CD14-positive monocyte (primary cell): ENCODE results near the gene INIP. TPM values are rescaled to one million over a fixed set of nuclear protein-coding genes. Genes with fewer than 3 reads are reported as not detected.

Experiments used
- DNase-seq, 3 donors: peaks; one replicate each; pipeline ENCODE4 v3.0.0-alpha.2; 2011 to 2022
- H2AFZ ChIP-seq: 2 replicates; pipeline ENCODE4 v1.6.0; 2012; ENCODE audit warnings: mild to moderate bottlenecking, low read depth, low read length, inconsistent platforms; ENCODE audit not compliant: insufficient read depth, poor library complexity, severe bottlenecking
- H3K27ac ChIP-seq, 2 donors: 1 replicate in 1 of 2; 2 replicates in 1 of 2; pipeline ENCODE4 v1.5.1; 2012 to 2013; ENCODE audit warnings: low read length in 2 of 2, control low read depth in 1 of 2, inconsistent platforms in 1 of 2, low read depth in 1 of 2, mild to moderate bottlenecking in 1 of 2
- H3K27me3 ChIP-seq, 2 donors: one replicate each; pipeline versions ENCODE4 v1.6.0 to v1.6.1; 2011 to 2013; ENCODE audit warnings: low read length in 2 of 2; ENCODE audit not compliant: control insufficient read depth in 2 of 2, insufficient read depth in 2 of 2
- H3K36me3 ChIP-seq, 2 donors: replicated peaks in 1 of 2; 1 replicate in 1 of 2; 2 replicates in 1 of 2; pipeline versions ENCODE4 v1.5.1 to v1.6.1; 2012 to 2013; ENCODE audit warnings: low read length in 2 of 2, control low read depth in 1 of 2, inconsistent platforms in 1 of 2, mild to moderate bottlenecking in 1 of 2; ENCODE audit not compliant: insufficient read depth in 2 of 2, control insufficient read depth in 1 of 2
- H3K4me1 ChIP-seq, 2 donors: 1 replicate in 1 of 2; 2 replicates in 1 of 2; pipeline versions ENCODE4 v1.5.1 to v1.6.1; 2012 to 2013; ENCODE audit warnings: low read length in 2 of 2, control low read depth in 1 of 2, inconsistent platforms in 1 of 2, mild to moderate bottlenecking in 1 of 2, moderate library complexity in 1 of 2; ENCODE audit not compliant: insufficient read depth in 2 of 2, control insufficient read depth in 1 of 2
- H3K4me2 ChIP-seq: replicated peaks from 2 replicates; pipeline ENCODE3; 2012; ENCODE audit warnings: low read length, moderate library complexity, mild to moderate bottlenecking; ENCODE audit not compliant: poor library complexity, severe bottlenecking; ENCODE audit errors: extremely low read depth
- H3K4me3 ChIP-seq, 3 experiments: fragments of 200-600 bp in 1 of 3; sonication (generic) in 1 of 3; replicated peaks in 1 of 3; 1 replicate in 2 of 3; 2 replicates in 1 of 3; pipeline ENCODE4 v1.5.1; 2011 to 2013; ENCODE audit warnings: low read length in 3 of 3, mild to moderate bottlenecking in 3 of 3, control low read depth in 2 of 3, low read depth in 2 of 3, inconsistent platforms in 1 of 3, moderate library complexity in 1 of 3
- H3K79me2 ChIP-seq: 2 replicates; pipeline ENCODE4 v1.6.0; 2012; ENCODE audit warnings: mild to moderate bottlenecking, control low read depth, inconsistent platforms, low read length, moderate library complexity; ENCODE audit not compliant: insufficient read depth
- H3K9ac ChIP-seq: 2 replicates; pipeline ENCODE4 v1.6.0; 2017; ENCODE audit warnings: low read length, mild to moderate bottlenecking; ENCODE audit not compliant: insufficient read depth, poor library complexity, severe bottlenecking
- H3K9me3 ChIP-seq, 2 donors: replicated peaks in 1 of 2; 1 replicate in 1 of 2; 2 replicates in 1 of 2; pipeline versions ENCODE4 v1.5.1 to v1.6.1; 2012 to 2013; ENCODE audit warnings: low read length in 2 of 2, control low read depth in 1 of 2; ENCODE audit not compliant: control insufficient read depth in 1 of 2, insufficient read depth in 1 of 2
- H4K20me1 ChIP-seq: 2 replicates; pipeline ENCODE4 v1.6.0; 2012; ENCODE audit warnings: mild to moderate bottlenecking, low read length, control low read depth, moderate library complexity; ENCODE audit not compliant: insufficient read depth
- H3K27ac Mint-ChIP-seq, 7 donors: one replicate each; pipeline ENCODE4 v1.8.0; 2020; ENCODE audit warnings: mild to moderate bottlenecking in 7 of 7, mixed read lengths in 7 of 7, moderate library complexity in 6 of 7, inconsistent platforms in 2 of 7
- H3K27me3 Mint-ChIP-seq, 3 donors: one replicate each; pipeline ENCODE4 v1.8.0; 2021 to 2022; ENCODE audit warnings: low read depth in 3 of 3, mild to moderate bottlenecking in 3 of 3, mixed read lengths in 3 of 3, moderate library complexity in 3 of 3, inconsistent platforms in 1 of 3
- H3K36me3 Mint-ChIP-seq, 2 donors: one replicate each; pipeline ENCODE4 v1.8.0; 2020; ENCODE audit warnings: mixed read lengths in 2 of 2, inconsistent platforms in 1 of 2, mild to moderate bottlenecking in 1 of 2
- H3K4me1 Mint-ChIP-seq: one replicate; pipeline ENCODE4 v1.8.0; 2020; ENCODE audit warnings: mild to moderate bottlenecking, mixed read lengths
- H3K4me3 Mint-ChIP-seq, 2 donors: one replicate each; pipeline ENCODE4 v1.8.0; 2020; ENCODE audit warnings: mild to moderate bottlenecking in 2 of 2, mixed read lengths in 2 of 2, moderate library complexity in 1 of 2
- H3K9me3 Mint-ChIP-seq, 7 donors: one replicate each; pipeline ENCODE4 v1.8.0; 2020 to 2022; ENCODE audit warnings: mixed read lengths in 7 of 7, mild to moderate bottlenecking in 6 of 7, moderate library complexity in 6 of 7, inconsistent platforms in 2 of 7
- CTCF ChIP-seq: fragments of 200-600 bp; IDR thresholded peaks from one replicate; pipeline ENCODE4 v1.8.0; 2022; ENCODE audit warnings: antibody characterized with exemption, mild to moderate bottlenecking
- WGBS: methylation state at CpG from one replicate; pipeline ENCODE4 v1.1.5; 2013; ENCODE audit warnings: missing lambda C conversion rate; ENCODE audit not compliant: insufficient coverage; 5-methylcytosine and 5-hydroxymethylcytosine counted together
- intact Hi-C, 2 donors: fragments of 100-400 bp; cut with micrococcal nuclease; formaldehyde crosslinking; loops; one replicate each; pipeline versions ENCODE4 v1.15.0 to v1.15.1; 2023
- polyA plus RNA-seq, 3 donors: library from polyadenylated mRNA; depleted of rRNA in 1 of 3; unstranded in 2 of 3; stranded (reverse) in 1 of 3; fragments of 300-500 nt in 2 of 3; fragments of >200 nt in 1 of 3; fragmentation: Illumina TruSeq in 2 of 3; gene quantifications; 1 replicate in 2 of 3; 2 replicates in 1 of 3; pipeline ENCODE4 v1.2.3, GENCODE V29; 2012 to 2021

Gene INIP
- polyA plus RNA-seq, 3 donors = 10.7 to 53.0 (median 49.0) TPM

- H3K4me2 ChIP-seq = no peak overlapping the region
- H3K4me3 ChIP-seq = no peak overlapping the region
- no peak overlapping the region for H3K27ac ChIP-seq
- Mint-ChIP-seq H3K27ac (peak overlapping the region in 1 of 7 donors; percentile 81), H3K4me1 (peaks cover 38% of the 10 kb centered on the region), H3K9me3 (peaks cover 0 to 7% (median 6%) of the 10 kb centered on the region in 7 donors), H3K4me3 (no peak overlapping the region), H3K36me3 (peaks cover 22 to 27% of the 10 kb centered on the region in 2 donors), H3K27me3 (peaks cover 0 to 2% (median 2%) of the 10 kb centered on the region in 3 donors)
- peaks cover 0 to 14% of the 10 kb centered on the region in 2 donors for H3K36me3 ChIP-seq
- H4K20me1 ChIP-seq = peaks cover 99% of the 10 kb centered on the region
- H3K79me2 ChIP-seq = peaks cover 96% of the 10 kb centered on the region
- WGBS = 93% methylated on average over 11 of the region's 13 CpGs
- intact Hi-C loops = no loop called here
- H3K27me3 ChIP-seq = no peaks in the 10 kb centered on the region
- no peak overlapping the region for H2AFZ ChIP-seq
- DNase-seq = no peak
- no peak overlapping the region for H3K9ac ChIP-seq
- peaks cover 4 to 7% of the 10 kb centered on the region in 2 donors for H3K4me1 ChIP-seq
- TF ChIP-seq CTCF = no peak
- no peaks in the 10 kb centered on the region for H3K9me3 ChIP-seq
Measured at GRCh38 chr9:112762726-112763518, 45.0 kb upstream of the INIP start.

DNA sequence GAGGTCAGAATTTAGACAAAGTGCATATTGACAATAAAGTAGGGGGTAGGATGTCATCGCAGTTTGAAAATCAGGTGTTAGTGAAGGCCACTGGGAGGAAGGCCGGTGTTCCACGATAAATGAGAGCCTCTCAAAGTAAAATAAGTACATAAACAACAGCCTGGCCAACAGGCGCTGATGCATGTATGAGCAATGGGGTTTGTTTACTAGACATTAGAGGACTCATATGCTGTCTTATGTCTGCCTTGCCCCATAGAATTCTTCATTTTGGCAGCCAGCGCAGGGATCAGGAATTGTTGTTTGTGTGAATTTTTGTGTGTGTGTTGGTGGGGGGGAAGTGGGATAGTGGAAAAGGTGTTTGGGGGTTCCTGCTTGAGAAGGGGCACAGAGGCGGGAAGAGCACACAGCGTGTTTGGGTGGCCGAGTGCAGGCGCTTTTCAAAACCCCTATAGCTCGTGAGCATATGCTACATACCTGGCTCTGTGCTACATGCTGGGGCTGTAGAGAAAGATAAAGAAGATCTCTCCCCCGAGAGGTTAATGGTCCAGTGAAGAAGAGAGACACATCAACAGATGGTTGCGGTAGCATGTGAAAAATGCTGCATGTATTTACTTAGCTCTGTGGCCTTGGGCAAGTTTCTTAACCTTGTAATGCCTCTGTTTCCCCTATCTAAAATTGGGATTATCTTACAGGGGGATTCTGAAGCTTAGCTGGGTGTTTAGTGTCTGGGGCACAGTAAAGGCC is 44.2 kb upstream of the INIP start:
- peaks cover 99% of the 10 kb centered on the region for H4K20me1 ChIP-seq
- H3K36me3 ChIP-seq = peaks cover 0 to 12% of the 10 kb centered on the region in 2 donors
- no peak for DNase-seq
- H3K79me2 ChIP-seq = peaks cover 96% of the 10 kb centered on the region
- no peak for TF ChIP-seq CTCF
- no peak overlapping the region for H3K9ac ChIP-seq
- peak overlapping the region in 2 of 7 donors; percentile 27 to 32 for H3K27ac Mint-ChIP-seq
- H3K9me3 ChIP-seq = no peaks in the 10 kb centered on the region
- H3K27me3 Mint-ChIP-seq = peaks cover 0 to 2% (median 2%) of the 10 kb centered on the region in 3 donors
- peaks cover 21 to 30% of the 10 kb centered on the region in 2 donors for H3K36me3 Mint-ChIP-seq
- intact Hi-C loops = no loop called here
- WGBS = 100% methylated on average over 7 of the region's 12 CpGs
- H3K4me2 ChIP-seq = no peak overlapping the region
- H3K9me3 Mint-ChIP-seq = peaks cover 0 to 8% (median 6%) of the 10 kb centered on the region in 7 donors
- H3K4me1 ChIP-seq = peaks cover 12 to 16% of the 10 kb centered on the region in 2 donors
- peaks cover 46% of the 10 kb centered on the region for H3K4me1 Mint-ChIP-seq
- H3K27me3 ChIP-seq = no peaks in the 10 kb centered on the region
- H2AFZ ChIP-seq = no peak overlapping the region
- no peak overlapping the region for H3K27ac ChIP-seq
- H3K4me3 ChIP-seq = no peak overlapping the region
- no peak overlapping the region for H3K4me3 Mint-ChIP-seq
